Hepatocyte (in vitro differentiated cells): ENCODE measurements around the gene SHMT2. TPM values are rescaled to one million over a fixed set of nuclear protein-coding genes. Genes with fewer than 3 reads are reported as not detected.

ENCODE experiments used
- DNase-seq: peaks from one replicate; pipeline ENCODE4 v3.0.0-alpha.2; 2016; ENCODE audit warnings: low spot score
- H2AFZ ChIP-seq: fragments of 200-600 bp; sonication (generic); 2 replicates; pipeline ENCODE4 v1.6.0; 2016; ENCODE audit warnings: antibody characterized with exemption, mild to moderate bottlenecking
- H3K27ac ChIP-seq: fragments of 200-600 bp; sonication (generic); 2 replicates; pipeline ENCODE4 v1.5.1; 2016; ENCODE audit warnings: mild to moderate bottlenecking
- H3K27me3 ChIP-seq: fragments of 200-600 bp; sonication (generic); 2 replicates; pipeline ENCODE4 v1.6.1; 2016
- H3K36me3 ChIP-seq: fragments of 200-600 bp; sonication (generic); replicated peaks from 2 replicates; pipeline ENCODE4 v1.5.1; 2016; ENCODE audit warnings: low read depth; ENCODE audit not compliant: insufficient read depth
- H3K4me1 ChIP-seq: fragments of 200-600 bp; sonication (generic); 2 replicates; pipeline ENCODE4 v1.5.1; 2016; ENCODE audit warnings: mild to moderate bottlenecking, moderate library complexity; ENCODE audit not compliant: insufficient read depth
- H3K4me2 ChIP-seq: fragments of 200-600 bp; sonication (generic); 2 replicates; pipeline ENCODE4 v1.6.0; 2016
- H3K4me3 ChIP-seq: fragments of 200-600 bp; sonication (generic); 2 replicates; pipeline ENCODE4 v1.5.1; 2016; ENCODE audit warnings: mild to moderate bottlenecking
- H3K79me2 ChIP-seq: fragments of 200-600 bp; sonication (generic); 2 replicates; pipeline ENCODE4 v1.6.0; 2017; ENCODE audit warnings: mild to moderate bottlenecking
- H3K9me2 ChIP-seq: fragments of 200-600 bp; sonication (generic); replicated peaks from 2 replicates; pipeline ENCODE4 v1.6.0; 2017; ENCODE audit warnings: mild to moderate bottlenecking; ENCODE audit not compliant: insufficient read depth
- H3K9me3 ChIP-seq: fragments of 200-600 bp; sonication (generic); 2 replicates; pipeline ENCODE4 v1.5.1; 2016; ENCODE audit warnings: low read depth, mild to moderate bottlenecking
- H4K20me1 ChIP-seq: fragments of 200-600 bp; sonication (generic); 2 replicates; pipeline ENCODE4 v1.6.0; 2016; ENCODE audit warnings: mild to moderate bottlenecking; ENCODE audit not compliant: insufficient read depth, poor library complexity, severe bottlenecking
- CTCF ChIP-seq: fragments of 200-600 bp; sonication (generic); IDR thresholded peaks from 2 replicates; pipeline ENCODE4 v1.5.1; 2016; ENCODE audit warnings: antibody characterized with exemption, mild to moderate bottlenecking; ENCODE audit not compliant: poor library complexity
- EZH2 ChIP-seq: fragments of 200-600 bp; sonication (generic); IDR thresholded peaks from 2 replicates; pipeline ENCODE4 v1.6.1; 2016; ENCODE audit warnings: antibody characterized with exemption, mild to moderate bottlenecking, borderline replicate concordance
- EZH2phosphoT487 ChIP-seq: fragments of 200-600 bp; sonication (generic); IDR thresholded peaks from one replicate; pipeline ENCODE4 v1.6.1; 2018; ENCODE audit warnings: antibody characterized with exemption, mild to moderate bottlenecking, low read depth, moderate library complexity; ENCODE audit not compliant: unreplicated experiment, severe bottlenecking
- WGBS: methylation state at CpG from one replicate; pipeline ENCODE4 v1.1.6; 2016; ENCODE audit warnings: low lambda C conversion rate; ENCODE audit errors: missing lambda C conversion rate; 5-methylcytosine and 5-hydroxymethylcytosine counted together
- polyA plus RNA-seq: library from polyadenylated mRNA; unstranded; fragments of >200 nt; fragmentation: Nextera tagmentation; extraction: Ambion mirVana; gene quantifications from 2 replicates; pipeline ENCODE4 v1.2.1, GENCODE V29; 2016
- total RNA-seq: library from RNA; depleted of rRNA; stranded (reverse); fragments of >200 nt; gene quantifications from 2 replicates; pipeline ENCODE4 v1.2.3, GENCODE V29; 2014

Gene SHMT2
- total and polyA plus RNA-seq, 2 experiments from 2014 or later, result 126 to 168 TPM

- no peak overlapping the region for H3K4me3 ChIP-seq
- no peaks in the 10 kb centered on the region for H4K20me1 ChIP-seq
- H3K27me3 ChIP-seq, result peaks cover 58% of the 10 kb centered on the region
- H2AFZ ChIP-seq, result no peak overlapping the region
- peaks cover 41% of the 10 kb centered on the region for H3K4me1 ChIP-seq
- H3K36me3 ChIP-seq, result no peaks in the 10 kb centered on the region
- no peaks in the 10 kb centered on the region for H3K9me2 ChIP-seq
- 45% methylated on average over 7 of the region's 7 CpGs for WGBS
- TF ChIP-seq EZH2, result no peak
- no peak for TF ChIP-seq CTCF
- TF ChIP-seq EZH2phosphoT487, result no peak
- DNase-seq, result no peak
- H3K9me3 ChIP-seq, result no peaks in the 10 kb centered on the region
- H3K4me2 ChIP-seq, result peak overlapping the region; percentile 99
- H3K27ac ChIP-seq, result no peak overlapping the region
- H3K79me2 ChIP-seq, result no peaks in the 10 kb centered on the region
These were observed 13.9 kb upstream of the SHMT2 start for GRCh38 chr12:57215668-57216013.

GRCh38 chr12:57216014-57216911 is 13.2 kb upstream of the SHMT2 start, which contains the start of gene NXPH4:
NXPH4 (plus strand) TSS chr12:57216794; CDS start chr12:57216970, 176 bp downstream.
- peaks cover 64% of the 10 kb centered on the region for H3K27me3 ChIP-seq
- WGBS, result 4% methylated on average over 16 of the region's 102 CpGs
- H3K9me3 ChIP-seq, result no peaks in the 10 kb centered on the region
- TF ChIP-seq CTCF (no peak), EZH2phosphoT487 (no peak), EZH2 (no peak)
- peak; percentile 57 for DNase-seq
- H3K4me1 ChIP-seq, result peaks cover 41% of the 10 kb centered on the region
- H3K4me2 ChIP-seq, result peak within 1 kb of the TSS; percentile 99
- no peak within 1 kb of the TSS for H2AFZ ChIP-seq
- H4K20me1 ChIP-seq, result no peaks in the 10 kb centered on the region
- no peaks in the 10 kb centered on the region for H3K36me3 ChIP-seq
- peak within 1 kb of the TSS; percentile 27 for H3K4me3 ChIP-seq
- no peak within 1 kb of the TSS for H3K27ac ChIP-seq
- H3K79me2 ChIP-seq, result no peaks in the 10 kb centered on the region
- no peaks in the 10 kb centered on the region for H3K9me2 ChIP-seq

- Histone ChIP-seq H3K79me2 (no peaks in the 10 kb centered on the region), H3K9me3 (no peaks in the 10 kb centered on the region), H3K4me1 (peaks cover 41% of the 10 kb centered on the region), H4K20me1 (no peaks in the 10 kb centered on the region), H3K9me2 (no peaks in the 10 kb centered on the region), H3K27me3 (peaks cover 74% of the 10 kb centered on the region), H3K4me3 (peak overlapping the region; percentile 27), H3K27ac (no peak overlapping the region), H2AFZ (no peak overlapping the region), H3K36me3 (no peaks in the 10 kb centered on the region), H3K4me2 (peak overlapping the region; percentile 99)
- TF ChIP-seq EZH2phosphoT487, result no peak
- TF ChIP-seq CTCF, result no peak
- TF ChIP-seq EZH2, result peak; percentile 83
- WGBS, result 4% methylated on average over 57 of the region's 63 CpGs
- DNase-seq, result no peak
These were observed 12.3 kb upstream of the SHMT2 start for GRCh38 chr12:57216921-57217879.
